Retina (tissue), 1 donor: ENCODE measurements around the gene SLC29A4.
"Not testable (repeated sequence)": the region's sequence is repeated elsewhere in the genome, so short reads cannot be mapped to it uniquely, and the experiment has no call there.

Experiments used
- DNase-seq: peaks from one replicate; pipeline ENCODE4 v3.0.0-alpha.2; 2016

SLC29A4 gene

GRCh38 chr7:5296611-5297226, 14.0 kb downstream of the SLC29A4 start:
- no peak for DNase-seq

- DNase-seq: no peak
Observed at GRCh38 chr7:5300366-5300765, 17.6 kb downstream of the SLC29A4 start.

GRCh38 chr7:5302577-5302976, 19.8 kb downstream of the SLC29A4 start:
- no peak for DNase-seq

GRCh38 chr7:5303061-5303460, 20.3 kb downstream of the SLC29A4 start:
- no peak for DNase-seq

GRCh38 chr7:5303591-5304505, 21.1 kb downstream of the SLC29A4 start:
- DNase-seq: no peak

GRCh38 chr7:5305050-5305449, 22.3 kb downstream of the SLC29A4 start:
- DNase-seq: not testable (repeated sequence)

- DNase-seq: not testable (repeated sequence)
Observed at GRCh38 chr7:5307221-5308142, 24.7 kb downstream of the SLC29A4 start.

GRCh38 chr7:5309146-5309545, 26.4 kb downstream of the SLC29A4 start:
- DNase-seq: no peak

- no peak for DNase-seq
Observed at GRCh38 chr7:5310822-5311405, 28.2 kb downstream of the SLC29A4 start.

- not testable (repeated sequence) for DNase-seq
Observed at GRCh38 chr7:5312276-5313070, 29.7 kb downstream of the SLC29A4 start.

- DNase-seq: not testable (repeated sequence)
Observed at GRCh38 chr7:5313076-5313885, 30.5 kb downstream of the SLC29A4 start.

- DNase-seq: no peak
Observed at GRCh38 chr7:5314864-5315263, 32.1 kb downstream of the SLC29A4 start.

GRCh38 chr7:5315761-5316160, 33.0 kb downstream of the SLC29A4 start:
- no peak for DNase-seq

- not testable (repeated sequence) for DNase-seq
Observed at GRCh38 chr7:5318613-5319012, 35.9 kb downstream of the SLC29A4 start.

GRCh38 chr7:5320391-5320790, 37.6 kb downstream of the SLC29A4 start:
- DNase-seq: no peak

- no peak for DNase-seq
Observed at GRCh38 chr7:5320802-5321396, 38.2 kb downstream of the SLC29A4 start.

GRCh38 chr7:5322621-5323410, 40.1 kb downstream of the SLC29A4 start:
- no peak for DNase-seq

GRCh38 chr7:5323800-5324781, 41.3 kb downstream of the SLC29A4 start:
- not testable (repeated sequence) for DNase-seq
